GM19324 (cell line): ENCODE results near the gene DGUOK.
A peak's percentile ranks its signal among the peaks of the same experiment; 100 is the strongest.

ENCODE experiments used
- ATAC-seq: cut with Tn5 transposase; IDR thresholded peaks from one replicate; pipeline ENCODE4 v1.9.1; 2021; ENCODE audit warnings: mild to moderate bottlenecking, moderate library complexity; ENCODE audit not compliant: unreplicated experiment, low FRiP score

Gene DGUOK

GRCh38 chr2:73993778-73994177 is 67.1 kb downstream of the DGUOK start:
- no peak for ATAC-seq

- no peak for ATAC-seq
These were observed 67.6 kb downstream of the DGUOK start for GRCh38 chr2:73994178-73994831.

GRCh38 chr2:73995810-73996209 is 69.1 kb downstream of the DGUOK start:
- no peak for ATAC-seq

GRCh38 chr2:73997813-73998212 is 71.1 kb downstream of the DGUOK start:
- no peak for ATAC-seq

- no peak for ATAC-seq
These were observed 71.8 kb downstream of the DGUOK start for GRCh38 chr2:73998451-73998850.

- ATAC-seq = no peak
These were observed 72.3 kb downstream of the DGUOK start for GRCh38 chr2:73998933-73999332.

GRCh38 chr2:73999881-74000597 is 73.4 kb downstream of the DGUOK start:
- no peak for ATAC-seq

GRCh38 chr2:74000666-74001065 is 74.0 kb downstream of the DGUOK start:
- ATAC-seq = no peak

GRCh38 chr2:74001121-74001520 is 74.4 kb downstream of the DGUOK start:
- no peak for ATAC-seq

- peak; percentile 3 for ATAC-seq
These were observed 75.3 kb downstream of the DGUOK start for GRCh38 chr2:74001781-74002504.

GRCh38 chr2:74002505-74003421 is 76.1 kb downstream of the DGUOK start:
- peak; percentile 94 for ATAC-seq

- ATAC-seq = no peak
These were observed 77.0 kb downstream of the DGUOK start for GRCh38 chr2:74003494-74004211.

GRCh38 chr2:74004212-74005182 is 77.8 kb downstream of the DGUOK start:
- no peak for ATAC-seq

GRCh38 chr2:74005786-74006185 is 79.1 kb downstream of the DGUOK start:
- no peak for ATAC-seq

- no peak for ATAC-seq
These were observed 79.8 kb downstream of the DGUOK start for GRCh38 chr2:74006459-74006858.

GRCh38 chr2:74007121-74007520 is 80.4 kb downstream of the DGUOK start:
- no peak for ATAC-seq

GRCh38 chr2:74007711-74008110 is 81.0 kb downstream of the DGUOK start:
- no peak for ATAC-seq
